ENCODE results near the gene CDC20.

DNA sequence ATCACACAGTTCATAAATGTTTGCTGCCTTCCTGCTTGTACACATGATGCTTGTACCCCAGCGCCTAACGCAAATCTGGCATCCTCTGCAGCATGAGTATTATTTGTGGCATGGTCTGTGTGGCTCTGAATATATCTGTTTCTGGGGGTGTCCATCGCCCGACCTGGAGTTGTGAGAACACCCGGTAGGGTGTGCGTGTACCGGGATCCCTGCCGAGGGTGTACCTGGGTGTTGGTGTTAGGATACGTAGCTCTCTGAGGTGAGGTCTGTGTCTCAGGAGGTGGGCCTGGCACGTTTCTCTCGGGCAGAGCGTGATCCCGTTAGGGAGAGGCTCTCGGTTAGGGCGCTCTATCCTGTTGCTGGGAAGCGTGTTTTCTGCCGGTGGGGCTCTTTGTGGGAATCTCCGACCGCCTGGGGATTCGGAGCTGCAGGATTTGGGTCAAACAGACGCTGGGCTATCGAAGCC lies 10.4 kb upstream of the CDC20 start:
- TF ChIP-seq POLR2A (IDR thresholded peaks at IDR 0.05; ENCODE audit: low read depth, low read length) (no peak), TAF1 (IDR thresholded peaks at IDR 0.05; ENCODE audit: borderline replicate concordance, low read depth, low read length) (no peak), POLR2AphosphoS5 (IDR thresholded peaks at IDR 0.05; ENCODE audit: low read depth, low read length) (no peak)

Data from GM12892 (cell line).